H9 (cell line): ENCODE results near the gene TMEM97. TPM values are rescaled to one million over a fixed set of nuclear protein-coding genes. Genes with fewer than 3 reads are reported as not detected.

Experiments used
- DNase-seq: peaks from one replicate; pipeline ENCODE4 v3.0.0-alpha.2; 2017
- H2AFZ ChIP-seq: one replicate; pipeline ENCODE4 v1.6.1; 2013; ENCODE audit warnings: mild to moderate bottlenecking, low read length, control low read depth, moderate library complexity
- H2AK5ac ChIP-seq: 2 replicates; pipeline ENCODE4 v1.6.1; 2013; ENCODE audit warnings: low read length, control low read depth, mixed read lengths; ENCODE audit not compliant: insufficient read length
- H2BK120ac ChIP-seq: one replicate; pipeline ENCODE4 v1.6.1; 2013; ENCODE audit warnings: low read depth, mild to moderate bottlenecking, low read length, control low read depth, inconsistent platforms; ENCODE audit not compliant: poor library complexity, severe bottlenecking
- H2BK12ac ChIP-seq: 2 replicates; pipeline ENCODE4 v1.6.1; 2013; ENCODE audit warnings: low read length, control low read depth, mixed read lengths, low read depth; ENCODE audit not compliant: insufficient read length
- H2BK15ac ChIP-seq: 2 replicates; pipeline ENCODE4 v1.6.1; 2013; ENCODE audit warnings: low read depth, low read length, control low read depth
- H2BK20ac ChIP-seq: one replicate; pipeline ENCODE4 v1.6.1; 2013; ENCODE audit warnings: low read depth, mild to moderate bottlenecking, low read length, control low read depth, inconsistent platforms; ENCODE audit not compliant: poor library complexity, severe bottlenecking
- H2BK5ac ChIP-seq: 2 replicates; pipeline ENCODE4 v1.6.1; 2013; ENCODE audit warnings: low read length, control low read depth, mixed read lengths; ENCODE audit not compliant: insufficient read length
- H3K14ac ChIP-seq: 2 replicates; pipeline ENCODE4 v1.6.1; 2013; ENCODE audit warnings: low read length, control low read depth; ENCODE audit not compliant: insufficient read depth
- H3K18ac ChIP-seq: 2 replicates; pipeline ENCODE4 v1.6.1; 2013; ENCODE audit warnings: low read depth, mild to moderate bottlenecking, mixed read lengths, low read length, control low read depth; ENCODE audit not compliant: insufficient read length
- H3K23ac ChIP-seq: 2 replicates; pipeline ENCODE4 v1.6.1; 2013; ENCODE audit warnings: low read length, control low read depth, mixed read lengths, low read depth; ENCODE audit not compliant: insufficient read length
- H3K23me2 ChIP-seq: 2 replicates; pipeline ENCODE4 v1.6.1; 2013; ENCODE audit warnings: low read depth, mild to moderate bottlenecking, mixed read lengths, low read length, control low read depth; ENCODE audit not compliant: insufficient read length, poor library complexity, severe bottlenecking
- H3K27ac ChIP-seq: 2 replicates; pipeline ENCODE4 v1.5.1; 2013; ENCODE audit warnings: low read length, control low read depth, mixed read lengths, low read depth; ENCODE audit not compliant: insufficient read length
- H3K27me3 ChIP-seq: 2 replicates; pipeline ENCODE4 v1.6.1; 2013; ENCODE audit warnings: low read length, control low read depth, inconsistent platforms; ENCODE audit not compliant: insufficient read depth
- H3K4ac ChIP-seq: 2 replicates; pipeline ENCODE4 v1.6.1; 2013; ENCODE audit warnings: low read depth, mild to moderate bottlenecking, control low read depth, inconsistent platforms, low read length, moderate library complexity
- H3K4me1 ChIP-seq: 2 replicates; pipeline ENCODE4 v1.6.1; 2013; ENCODE audit warnings: low read length, control low read depth, inconsistent platforms; ENCODE audit not compliant: insufficient read depth
- H3K4me2 ChIP-seq: 2 replicates; pipeline ENCODE4 v1.6.1; 2013; ENCODE audit warnings: low read length, control low read depth, mixed read lengths; ENCODE audit not compliant: insufficient read length, insufficient read depth
- H3K56ac ChIP-seq: 2 replicates; pipeline ENCODE4 v1.6.1; 2013; ENCODE audit warnings: low read depth, mild to moderate bottlenecking, mixed read lengths, low read length, control low read depth; ENCODE audit not compliant: insufficient read length
- H3K79me1 ChIP-seq: 2 replicates; pipeline ENCODE4 v1.6.1; 2013; ENCODE audit warnings: low read depth, mild to moderate bottlenecking, moderate library complexity, low read length, control low read depth, inconsistent platforms; ENCODE audit not compliant: insufficient read depth, poor library complexity, severe bottlenecking
- H3K79me2 ChIP-seq: 2 replicates; pipeline ENCODE4 v1.6.1; 2013; ENCODE audit warnings: low read length, control low read depth, inconsistent platforms; ENCODE audit not compliant: insufficient read depth
- H3K9ac ChIP-seq: 2 replicates; pipeline ENCODE4 v1.6.1; 2013; ENCODE audit warnings: low read length, control low read depth, mixed read lengths; ENCODE audit not compliant: insufficient read length; ENCODE audit errors: extremely low read depth
- H3K9me3 ChIP-seq: one replicate; pipeline ENCODE4 v1.6.1; 2013; ENCODE audit warnings: low read depth, low read length, inconsistent platforms; ENCODE audit not compliant: control insufficient read depth
- H3T11ph ChIP-seq: one replicate; pipeline ENCODE4 v1.6.1; 2013; ENCODE audit warnings: mild to moderate bottlenecking, low read length, control low read depth, inconsistent platforms
- H4K20me1 ChIP-seq: one replicate; pipeline ENCODE4 v1.6.1; 2013; ENCODE audit not compliant: control insufficient read depth, insufficient read length, insufficient read depth
- H4K5ac ChIP-seq: 2 replicates; pipeline ENCODE4 v1.6.1; 2013; ENCODE audit warnings: low read depth, mild to moderate bottlenecking, mixed read lengths, low read length, control low read depth; ENCODE audit not compliant: insufficient read length
- H4K8ac ChIP-seq: replicated peaks from 2 replicates; pipeline ENCODE4 v1.6.1; 2013; ENCODE audit warnings: low read length, control low read depth, mixed read lengths, low read depth; ENCODE audit not compliant: insufficient read length
- H4K91ac ChIP-seq: 2 replicates; pipeline ENCODE4 v1.6.1; 2013; ENCODE audit warnings: low read depth, mild to moderate bottlenecking, moderate library complexity, mixed read lengths, low read length, control low read depth; ENCODE audit not compliant: insufficient read length
- H3K27ac Mint-ChIP-seq, 3 experiments: 2 replicates in 2 of 3; 3 replicates in 1 of 3; pipeline ENCODE4 v1.8.0; 2020 to 2021; ENCODE audit warnings: mixed read lengths in 3 of 3, mild to moderate bottlenecking in 1 of 3, moderate library complexity in 1 of 3
- H3K27me3 Mint-ChIP-seq: 2 replicates; pipeline ENCODE4 v1.8.0; 2021; ENCODE audit warnings: low read depth, mild to moderate bottlenecking, moderate library complexity, mixed read lengths
- H3K36me3 Mint-ChIP-seq, 3 experiments: 2 replicates in 2 of 3; 3 replicates in 1 of 3; pipeline ENCODE4 v1.8.0; 2020 to 2021; ENCODE audit warnings: low read depth in 3 of 3, mixed read lengths in 3 of 3; ENCODE audit not compliant: insufficient read depth in 1 of 3
- H3K4me1 Mint-ChIP-seq, 2 experiments: 2 replicates each; pipeline ENCODE4 v1.8.0; 2020; ENCODE audit warnings: mixed read lengths in 2 of 2
- H3K4me3 Mint-ChIP-seq, 2 experiments: 2 replicates in 1 of 2; 3 replicates in 1 of 2; pipeline ENCODE4 v1.8.0; 2020 to 2021; ENCODE audit warnings: mild to moderate bottlenecking in 2 of 2, mixed read lengths in 2 of 2, moderate library complexity in 1 of 2
- H3K9me3 Mint-ChIP-seq, 2 experiments: 2 replicates in 1 of 2; 3 replicates in 1 of 2; pipeline ENCODE4 v1.8.0; 2020; ENCODE audit warnings: mild to moderate bottlenecking in 2 of 2, mixed read lengths in 2 of 2, moderate library complexity in 1 of 2
- CTCF ChIP-seq: fragments of 200-600 bp; sonication (generic); conservative IDR thresholded peaks from 3 replicates; pipeline ENCODE4 v1.8.0; 2021; ENCODE audit warnings: antibody characterized with exemption, mild to moderate bottlenecking
- WGBS: extraction: QIAGEN DNeasy Blood & Tissue Kit; methylation state at CpG from one replicate; pipeline ENCODE4 v1.1.7; 2013; ENCODE audit warnings: missing lambda C conversion rate, low lambda C conversion rate, mixed read lengths; ENCODE audit not compliant: insufficient read length; ENCODE audit errors: extremely low coverage; 5-methylcytosine and 5-hydroxymethylcytosine counted together
- total RNA-seq: library from RNA; stranded (reverse); gene quantifications from 2 replicates; pipeline ENCODE4 v1.2.1, GENCODE V29; 2021

The TMEM97 gene
- total RNA-seq, 1 experiment from 2014 or later: 116 TPM

GRCh38 chr17:28324781-28325180 is 5.8 kb downstream of the TMEM97 start:
- no peak overlapping the region for H2BK20ac ChIP-seq
- H3K27ac Mint-ChIP-seq: peak overlapping the region in 1 of 3 experiments; percentile 10; a peak in 2 of 7 replicates
- peaks cover 50% of the 10 kb centered on the region for H3K79me2 ChIP-seq
- no peak overlapping the region for H3K9ac ChIP-seq
- H3K4me3 Mint-ChIP-seq: no peak overlapping the region
- no peak overlapping the region for H2AFZ ChIP-seq
- H3K4me2 ChIP-seq: no peak overlapping the region
- H3T11ph ChIP-seq: no peak overlapping the region
- peaks cover 9% of the 10 kb centered on the region for H3K79me1 ChIP-seq
- no peak overlapping the region for H4K91ac ChIP-seq
- TF ChIP-seq CTCF: no peak
- no peak overlapping the region for H3K18ac ChIP-seq
- no peak for DNase-seq
- peaks cover 10% of the 10 kb centered on the region for H3K23me2 ChIP-seq
- no peak overlapping the region for H4K5ac ChIP-seq
- peaks cover 6% of the 10 kb centered on the region for H3K4me1 ChIP-seq
- H2BK120ac ChIP-seq: no peak overlapping the region
- H3K27me3 ChIP-seq: no peaks in the 10 kb centered on the region
- H2BK12ac ChIP-seq: no peak overlapping the region
- H3K36me3 Mint-ChIP-seq: peaks cover 38 to 68% (median 62%) of the 10 kb centered on the region in 3 experiments; a peak in 6 of 7 replicates
- no peak overlapping the region for H3K23ac ChIP-seq
- peaks cover 30 to 31% of the 10 kb centered on the region in 2 experiments for H3K4me1 Mint-ChIP-seq
- no peaks in the 10 kb centered on the region for H3K9me3 ChIP-seq
- H4K20me1 ChIP-seq: peaks cover 3% of the 10 kb centered on the region
- H3K9me3 Mint-ChIP-seq: no peaks in the 10 kb centered on the region
- H2AK5ac ChIP-seq: no peak overlapping the region
- H4K8ac ChIP-seq: no peak overlapping the region
- no peak overlapping the region for H2BK15ac ChIP-seq
- no peak overlapping the region for H3K14ac ChIP-seq
- WGBS: no CpG with 5 or more reads among the region's 3 CpGs
- H3K56ac ChIP-seq: no peak overlapping the region
- H3K27ac ChIP-seq: no peak overlapping the region
- no peak overlapping the region for H3K4ac ChIP-seq
- no peaks in the 10 kb centered on the region for H3K27me3 Mint-ChIP-seq
- no peak overlapping the region for H2BK5ac ChIP-seq
